HCT116 (cell line): ENCODE results near the gene MACROD1. TPM values are rescaled to one million over a fixed set of nuclear protein-coding genes. Genes with fewer than 3 reads are reported as not detected.

Source experiments
- ATAC-seq: fragments of 200-7000 bp; cut with Tn5 transposase; 2 replicates; pipeline ENCODE4 v1.9.1; 2020; ENCODE audit warnings: mild to moderate bottlenecking, moderate library complexity
- BruUV-seq: library from RNA; stranded (reverse); fragments of 400-500 nt; replicated peaks from 2 replicates; lab custom pipeline; 2021; lab: Mats Ljungman, UMichigan
- CTCF ChIA-PET: fragments of 300-600 bp; sonication (Branson Sonifier 250); formaldehyde crosslinking; loops from one replicate; lab custom pipeline; 2021; ENCODE audit warnings: antibody characterized with exemption; lab: Charles Lee
- POLR2A ChIA-PET: fragments of 300-600, 350-600 bp; sonication (Branson Sonifier 250); formaldehyde crosslinking; loops from one replicate; lab custom pipeline; 2021; ENCODE audit warnings: antibody characterized with exemption; lab: Charles Lee
- RAD21 ChIA-PET, 2 experiments: fragments of 300-600 bp; sonication (Branson Sonifier 250); formaldehyde crosslinking; loops; one replicate each; lab custom pipeline; 2023; ENCODE audit warnings: low total read pairs in 2 of 2; ENCODE audit not compliant: uncharacterized antibody in 2 of 2, unreplicated experiment in 2 of 2, low non-redundant PET in 1 of 2; lab: Charles Lee
- DNase-seq: peaks from one replicate; pipeline ENCODE4 v3.0.0-alpha.2; 2010; ENCODE audit warnings: low read depth, low spot score
- H2AFZ ChIP-seq: fragments of 200-600 bp; shearing (Covaris generic), sonication (generic); 2 replicates; pipeline ENCODE4 v1.6.1; 2017; ENCODE audit warnings: low read depth, mixed run types, mixed read lengths, antibody characterized with exemption, low read length; ENCODE audit not compliant: poor library complexity, severe bottlenecking
- H3K27ac ChIP-seq: 2 replicates; pipeline ENCODE4 v1.5.1; 2012; ENCODE audit warnings: low read depth, low read length
- H3K27me3 ChIP-seq: fragments of 200-600 bp; sonication (generic); 2 replicates; pipeline ENCODE4 v1.6.1; 2016; ENCODE audit warnings: mixed run types, low read length, mixed read lengths; ENCODE audit not compliant: insufficient read depth
- H3K36me3 ChIP-seq, 2 experiments: fragments of 200-500 bp in 1 of 2; fragments of 200-600 bp in 1 of 2; sonication (Bioruptor generic) in 1 of 2; sonication (generic) in 1 of 2; 2 replicates each; pipeline versions ENCODE4 v1.5.1 to v1.6.1; 2014 to 2016; ENCODE audit warnings: low read length in 2 of 2, inconsistent platforms in 1 of 2, mixed read lengths in 1 of 2, mixed run types in 1 of 2; ENCODE audit not compliant: insufficient read depth in 2 of 2, control insufficient read depth in 1 of 2
- H3K4me1 ChIP-seq, 2 experiments: fragments of 200-600 bp in 1 of 2; sonication (generic) in 1 of 2; 2 replicates each; pipeline versions ENCODE4 v1.5.1 to v1.6.1; 2012 to 2017; ENCODE audit warnings: low read length in 2 of 2, inconsistent platforms in 1 of 2, mild to moderate bottlenecking in 1 of 2, mixed read lengths in 1 of 2, mixed run types in 1 of 2, moderate library complexity in 1 of 2; ENCODE audit not compliant: insufficient read depth in 2 of 2, control insufficient read depth in 1 of 2
- H3K4me2 ChIP-seq: fragments of 200-600 bp; sonication (generic); 2 replicates; pipeline ENCODE4 v1.6.1; 2017; ENCODE audit warnings: mixed run types, low read length, mixed read lengths
- H3K4me3 ChIP-seq, 2 experiments: fragments of 200-600 bp in 1 of 2; sonication (generic) in 1 of 2; replicated peaks in 1 of 2; 2 replicates each; pipeline ENCODE4 v1.5.1; 2011 to 2016; ENCODE audit warnings: low read length in 2 of 2, control low read depth in 1 of 2, low read depth in 1 of 2, mild to moderate bottlenecking in 1 of 2, mixed read lengths in 1 of 2, mixed run types in 1 of 2
- H3K79me2 ChIP-seq: fragments of 200-600 bp; sonication (generic); 2 replicates; pipeline ENCODE4 v1.6.1; 2017; ENCODE audit warnings: mild to moderate bottlenecking, mixed run types, low read length, moderate library complexity, mixed read lengths; ENCODE audit not compliant: insufficient read depth
- H3K9ac ChIP-seq: fragments of 200-600 bp; sonication (generic); 2 replicates; pipeline ENCODE4 v1.6.1; 2016; ENCODE audit warnings: low read length, mixed read lengths
- H3K9me2 ChIP-seq: fragments of 200-600 bp; sonication (generic), shearing (Covaris generic); 2 replicates; pipeline ENCODE4 v1.6.1; 2017; ENCODE audit warnings: mixed run types, mild to moderate bottlenecking, moderate library complexity; ENCODE audit not compliant: insufficient read depth
- H3K9me3 ChIP-seq, 2 experiments: fragments of 200-500 bp in 1 of 2; fragments of 200-600 bp in 1 of 2; sonication (Bioruptor generic) in 1 of 2; sonication (generic) in 1 of 2; 2 replicates each; pipeline ENCODE4 v1.6.1; 2014 to 2017; ENCODE audit warnings: low read length in 2 of 2, mixed read lengths in 2 of 2, inconsistent platforms in 1 of 2, low read depth in 1 of 2, mild to moderate bottlenecking in 1 of 2, mixed run types in 1 of 2, moderate library complexity in 1 of 2; ENCODE audit not compliant: control insufficient read depth in 1 of 2, insufficient read depth in 1 of 2
- H4K20me1 ChIP-seq: fragments of 200-600 bp; sonication (generic), shearing (Covaris generic); 2 replicates; pipeline ENCODE4 v1.6.1; 2017; ENCODE audit warnings: mixed run types, mild to moderate bottlenecking, moderate library complexity; ENCODE audit not compliant: insufficient read depth
- EGR1 ChIP-seq: IDR thresholded peaks from 2 replicates; pipeline ENCODE4 v1.6.1; 2012; ENCODE audit warnings: low read depth
- ELF1 ChIP-seq: IDR thresholded peaks from 2 replicates; pipeline ENCODE4 v1.6.1; 2012; ENCODE audit warnings: low read depth, borderline replicate concordance
- EZH2 ChIP-seq: fragments of 200-600 bp; sonication (generic); IDR thresholded peaks from 2 replicates; pipeline ENCODE4 v1.6.1; 2017; ENCODE audit warnings: antibody characterized with exemption, mixed run types
- EZH2phosphoT487 ChIP-seq: fragments of 200-600 bp; IDR thresholded peaks from 2 replicates; pipeline ENCODE4 v1.6.1; 2018; ENCODE audit warnings: antibody characterized with exemption, borderline replicate concordance
- FOSL1 ChIP-seq: IDR thresholded peaks from 2 replicates; pipeline ENCODE4 v1.6.1; 2012; ENCODE audit warnings: low read depth
- JUND ChIP-seq: IDR thresholded peaks from 2 replicates; pipeline ENCODE4 v1.6.1; 2012
- POLR2A ChIP-seq: IDR thresholded peaks from 2 replicates; pipeline ENCODE4 v1.7.0; 2011; ENCODE audit warnings: borderline replicate concordance; ENCODE audit not compliant: insufficient read depth, insufficient read length; ENCODE audit errors: extremely low read depth
- SRF ChIP-seq: IDR thresholded peaks from 2 replicates; pipeline ENCODE4 v1.6.1; 2012; ENCODE audit warnings: low read depth
- YY1 ChIP-seq: IDR thresholded peaks from 2 replicates; pipeline ENCODE4 v1.6.1; 2011; ENCODE audit warnings: low read length, low read depth, moderate library complexity, mild to moderate bottlenecking; ENCODE audit not compliant: insufficient replicate concordance; ENCODE audit errors: extremely low read depth
- ZFX ChIP-seq: fragments of 450-650 bp; IDR thresholded peaks from 2 replicates; pipeline ENCODE4 v1.6.1; 2017
- intact Hi-C: fragments of 100-400 bp; cut with micrococcal nuclease; formaldehyde crosslinking; loops from 2 replicates; pipeline ENCODE4 v1.10.0; 2022
- total RNA-seq: library from RNA; stranded (reverse); gene quantifications from one replicate; pipeline ENCODE4 v1.2.1, GENCODE V29; 2021; ENCODE audit not compliant: unreplicated experiment
- TF ChIP-seq, protein P1 (sequence below), 3 experiments: fragments of 200-600 bp in 1 of 3; sonication (generic) in 1 of 3; IDR thresholded peaks in 2 of 3; conservative IDR thresholded peaks in 1 of 3; 2 replicates each; pipeline ENCODE4 v1.5.1; 2012 to 2017; ENCODE audit warnings: low read depth in 2 of 3, low read length in 2 of 3, antibody characterized with exemption in 1 of 3, borderline replicate concordance in 1 of 3, control low read depth in 1 of 3, mild to moderate bottlenecking in 1 of 3, mixed read lengths in 1 of 3, mixed run types in 1 of 3, moderate library complexity in 1 of 3; ENCODE audit not compliant: insufficient read depth in 1 of 3
- TF ChIP-seq, protein P2 (sequence below): IDR thresholded peaks from 2 replicates; pipeline ENCODE4 v1.6.1; 2012; ENCODE audit warnings: low read depth

The MACROD1 gene
- total RNA-seq, 1 experiment from 2014 or later, result 61.1 TPM

DNA sequence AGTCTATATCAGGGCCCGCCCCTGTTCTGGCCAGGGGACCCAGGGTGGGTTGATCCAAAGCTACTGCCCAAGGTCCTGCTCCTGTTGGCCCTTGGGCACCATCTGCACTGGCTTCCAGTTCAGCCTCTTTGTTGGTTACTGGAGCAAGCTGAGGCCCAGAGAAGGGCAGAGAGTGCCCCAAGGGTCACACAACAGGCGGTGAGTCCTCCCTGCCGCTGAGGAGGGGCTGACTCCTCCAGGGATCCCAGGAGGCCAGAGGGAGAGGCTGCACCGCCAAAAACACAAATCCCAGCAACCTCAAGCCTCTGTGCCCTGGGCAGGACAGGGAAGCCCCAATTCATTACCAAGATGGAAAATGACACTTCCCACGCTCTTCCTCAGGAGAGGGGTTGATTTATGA, 61.3 kb downstream of the MACROD1 start:
- DNase-seq (no peak), ATAC-seq (no peak)
- intact Hi-C loops, result loop anchor here (10.0 kb wide), 1 partner anchor 50 kb away; no protein-coding TSS in a partner anchor
- H3K9me3 ChIP-seq, result no peaks in the 10 kb centered on the region
- no peaks in the 10 kb centered on the region for H3K79me2 ChIP-seq
- ChIA-PET POLR2A (no interaction called here), CTCF (no interaction called here), RAD21 (no interaction called here)
- H2AFZ ChIP-seq, result no peak overlapping the region
- no peak overlapping the region for H3K27ac ChIP-seq
- H3K4me2 ChIP-seq, result no peak overlapping the region
- H3K36me3 ChIP-seq, result no peaks in the 10 kb centered on the region
- H3K9ac ChIP-seq, result no peak overlapping the region
- H3K27me3 ChIP-seq, result no peaks in the 10 kb centered on the region
- no peaks in the 10 kb centered on the region for H3K9me2 ChIP-seq
- no peaks in the 10 kb centered on the region for H4K20me1 ChIP-seq
- H3K4me3 ChIP-seq, result no peak overlapping the region
- no TSS peak for BruUV-seq
- TF ChIP-seq POLR2A, result no peak
- TF ChIP-seq EZH2phosphoT487, result no peak
- no peak for TF ChIP-seq JUND
- TF ChIP-seq, protein P1, sequence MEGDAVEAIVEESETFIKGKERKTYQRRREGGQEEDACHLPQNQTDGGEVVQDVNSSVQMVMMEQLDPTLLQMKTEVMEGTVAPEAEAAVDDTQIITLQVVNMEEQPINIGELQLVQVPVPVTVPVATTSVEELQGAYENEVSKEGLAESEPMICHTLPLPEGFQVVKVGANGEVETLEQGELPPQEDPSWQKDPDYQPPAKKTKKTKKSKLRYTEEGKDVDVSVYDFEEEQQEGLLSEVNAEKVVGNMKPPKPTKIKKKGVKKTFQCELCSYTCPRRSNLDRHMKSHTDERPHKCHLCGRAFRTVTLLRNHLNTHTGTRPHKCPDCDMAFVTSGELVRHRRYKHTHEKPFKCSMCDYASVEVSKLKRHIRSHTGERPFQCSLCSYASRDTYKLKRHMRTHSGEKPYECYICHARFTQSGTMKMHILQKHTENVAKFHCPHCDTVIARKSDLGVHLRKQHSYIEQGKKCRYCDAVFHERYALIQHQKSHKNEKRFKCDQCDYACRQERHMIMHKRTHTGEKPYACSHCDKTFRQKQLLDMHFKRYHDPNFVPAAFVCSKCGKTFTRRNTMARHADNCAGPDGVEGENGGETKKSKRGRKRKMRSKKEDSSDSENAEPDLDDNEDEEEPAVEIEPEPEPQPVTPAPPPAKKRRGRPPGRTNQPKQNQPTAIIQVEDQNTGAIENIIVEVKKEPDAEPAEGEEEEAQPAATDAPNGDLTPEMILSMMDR (IDR thresholded peaks at IDR 0.05 in 2 of 3, conservative IDR thresholded peaks at IDR 0.05 in 1 of 3; ENCODE audit: borderline replicate concordance in 1 of 3, insufficient read depth in 1 of 3, low read depth in 2 of 3, low read length in 2 of 3), result no peak
- no peak for TF ChIP-seq EZH2
- no peak for TF ChIP-seq SRF
- TF ChIP-seq YY1, result no peak
- no peak for TF ChIP-seq ELF1
- no peak for TF ChIP-seq EGR1
- TF ChIP-seq FOSL1, result no peak
- no peak for TF ChIP-seq ZFX
- TF ChIP-seq, protein P2, sequence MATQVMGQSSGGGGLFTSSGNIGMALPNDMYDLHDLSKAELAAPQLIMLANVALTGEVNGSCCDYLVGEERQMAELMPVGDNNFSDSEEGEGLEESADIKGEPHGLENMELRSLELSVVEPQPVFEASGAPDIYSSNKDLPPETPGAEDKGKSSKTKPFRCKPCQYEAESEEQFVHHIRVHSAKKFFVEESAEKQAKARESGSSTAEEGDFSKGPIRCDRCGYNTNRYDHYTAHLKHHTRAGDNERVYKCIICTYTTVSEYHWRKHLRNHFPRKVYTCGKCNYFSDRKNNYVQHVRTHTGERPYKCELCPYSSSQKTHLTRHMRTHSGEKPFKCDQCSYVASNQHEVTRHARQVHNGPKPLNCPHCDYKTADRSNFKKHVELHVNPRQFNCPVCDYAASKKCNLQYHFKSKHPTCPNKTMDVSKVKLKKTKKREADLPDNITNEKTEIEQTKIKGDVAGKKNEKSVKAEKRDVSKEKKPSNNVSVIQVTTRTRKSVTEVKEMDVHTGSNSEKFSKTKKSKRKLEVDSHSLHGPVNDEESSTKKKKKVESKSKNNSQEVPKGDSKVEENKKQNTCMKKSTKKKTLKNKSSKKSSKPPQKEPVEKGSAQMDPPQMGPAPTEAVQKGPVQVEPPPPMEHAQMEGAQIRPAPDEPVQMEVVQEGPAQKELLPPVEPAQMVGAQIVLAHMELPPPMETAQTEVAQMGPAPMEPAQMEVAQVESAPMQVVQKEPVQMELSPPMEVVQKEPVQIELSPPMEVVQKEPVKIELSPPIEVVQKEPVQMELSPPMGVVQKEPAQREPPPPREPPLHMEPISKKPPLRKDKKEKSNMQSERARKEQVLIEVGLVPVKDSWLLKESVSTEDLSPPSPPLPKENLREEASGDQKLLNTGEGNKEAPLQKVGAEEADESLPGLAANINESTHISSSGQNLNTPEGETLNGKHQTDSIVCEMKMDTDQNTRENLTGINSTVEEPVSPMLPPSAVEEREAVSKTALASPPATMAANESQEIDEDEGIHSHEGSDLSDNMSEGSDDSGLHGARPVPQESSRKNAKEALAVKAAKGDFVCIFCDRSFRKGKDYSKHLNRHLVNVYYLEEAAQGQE, result no peak
- no peaks in the 10 kb centered on the region for H3K4me1 ChIP-seq
